H1 (cell line): ENCODE measurements around the gene RAPGEF1. TPM values are rescaled to one million over a fixed set of nuclear protein-coding genes. Genes with fewer than 3 reads are reported as not detected.

Experiments used
- CTCF ChIA-PET: fragments of 300-600 bp; sonication (Branson Sonifier 250); formaldehyde crosslinking; loops from one replicate; lab custom pipeline; 2021; ENCODE audit not compliant: partially characterized antibody; lab: Charles Lee
- POLR2A ChIA-PET: fragments of 300-600 bp; sonication (Branson Sonifier 250); formaldehyde crosslinking; loops from one replicate; lab custom pipeline; 2021; ENCODE audit warnings: inconsistent platforms; ENCODE audit not compliant: partially characterized antibody; lab: Charles Lee
- DNase-seq, 2 experiments: peaks; one replicate each; pipeline versions ENCODE4 v3.0.0 to v3.0.0-alpha.2; 2010 to 2022; ENCODE audit warnings: low spot score in 2 of 2, low read depth in 1 of 2, mixed read lengths in 1 of 2
- FAIRE-seq: peaks from 2 replicates; lab custom pipeline; 2011; peaks lifted over from hg19 to GRCh38; lab: Jason Lieb, UNC
- H2AFZ ChIP-seq: 2 replicates; pipeline ENCODE4 v1.8.1; 2012; ENCODE audit warnings: low read length, inconsistent platforms
- H2AK5ac ChIP-seq: 2 replicates; pipeline ENCODE4 v1.6.1; 2013; ENCODE audit warnings: low read depth, low read length
- H2BK120ac ChIP-seq: replicated peaks from 2 replicates; pipeline ENCODE3; 2013; ENCODE audit warnings: low read depth, low read length, inconsistent platforms
- H2BK12ac ChIP-seq: 2 replicates; pipeline ENCODE4 v1.6.1; 2013; ENCODE audit warnings: low read depth, low read length
- H2BK15ac ChIP-seq: 2 replicates; pipeline ENCODE4 v1.6.1; 2013; ENCODE audit warnings: low read length
- H2BK20ac ChIP-seq: 2 replicates; pipeline ENCODE4 v1.6.1; 2013; ENCODE audit warnings: low read length
- H2BK5ac ChIP-seq: 2 replicates; pipeline ENCODE4 v1.6.1; 2013; ENCODE audit warnings: low read depth, low read length
- H3K14ac ChIP-seq: 2 replicates; pipeline ENCODE4 v1.6.1; 2013; ENCODE audit warnings: inconsistent platforms; ENCODE audit not compliant: insufficient read length
- H3K18ac ChIP-seq: 2 replicates; pipeline ENCODE4 v1.6.1; 2013; ENCODE audit warnings: low read length; ENCODE audit errors: extremely low read depth
- H3K23ac ChIP-seq: 2 replicates; pipeline ENCODE4 v1.6.1; 2013; ENCODE audit warnings: inconsistent platforms; ENCODE audit not compliant: insufficient read length
- H3K23me2 ChIP-seq: 2 replicates; pipeline ENCODE4 v1.6.1; 2013; ENCODE audit warnings: low read depth, low read length
- H3K27ac ChIP-seq: 2 replicates; pipeline ENCODE4 v1.6.1; 2011; ENCODE audit warnings: low read depth, low read length, inconsistent platforms
- H3K27me3 ChIP-seq, 4 experiments: replicated peaks in 1 of 4; 1 replicate in 1 of 4; 2 replicates in 3 of 4; pipeline versions ENCODE4 v1.6.1 to v1.8.1; 2011 to 2013; ENCODE audit warnings: low read length in 3 of 4, mild to moderate bottlenecking in 3 of 4, inconsistent platforms in 2 of 4, mixed read lengths in 2 of 4, moderate library complexity in 1 of 4; ENCODE audit not compliant: control insufficient read depth in 3 of 4, insufficient read depth in 3 of 4; ENCODE audit errors: extremely low read depth in 1 of 4
- H3K36me3 ChIP-seq, 4 experiments: 2 replicates each; pipeline versions ENCODE4 v1.6.1 to v1.8.1; 2011 to 2013; ENCODE audit warnings: mild to moderate bottlenecking in 4 of 4, low read length in 3 of 4, moderate library complexity in 2 of 4, control low read depth in 1 of 4, inconsistent platforms in 1 of 4; ENCODE audit not compliant: insufficient read depth in 4 of 4, control insufficient read depth in 2 of 4
- H3K4ac ChIP-seq: replicated peaks from 2 replicates; pipeline ENCODE3; 2013; ENCODE audit warnings: low read length, low read depth, mixed read lengths, inconsistent platforms; ENCODE audit not compliant: insufficient read length
- H3K4me1 ChIP-seq, 4 experiments: replicated peaks in 1 of 4; 1 replicate in 1 of 4; 2 replicates in 3 of 4; pipeline versions ENCODE4 v1.6.1 to v1.8.1; 2011 to 2013; ENCODE audit warnings: low read length in 3 of 4, inconsistent platforms in 2 of 4, mixed read lengths in 1 of 4; ENCODE audit not compliant: insufficient read depth in 4 of 4, control insufficient read depth in 3 of 4
- H3K4me2 ChIP-seq, 2 experiments: 2 replicates each; pipeline versions ENCODE4 v1.6.1 to v1.8.1; 2011 to 2013; ENCODE audit warnings: low read depth in 2 of 2, low read length in 2 of 2, control low read depth in 1 of 2, inconsistent platforms in 1 of 2, mild to moderate bottlenecking in 1 of 2; ENCODE audit not compliant: insufficient read depth in 1 of 2
- H3K4me3 ChIP-seq, 4 experiments: fragments of 200-600, 300-600 bp in 1 of 4; sonication (generic), shearing (Covaris generic), sonication (Bioruptor Twin) in 1 of 4; 2 replicates each; pipeline versions ENCODE4 v1.5.1 to v1.8.1; 2011 to 2016; ENCODE audit warnings: low read length in 4 of 4, low read depth in 3 of 4, control low read depth in 2 of 4, inconsistent platforms in 2 of 4, mild to moderate bottlenecking in 2 of 4, mixed read lengths in 1 of 4, moderate library complexity in 1 of 4; ENCODE audit not compliant: insufficient read depth in 2 of 4; ENCODE audit errors: extremely low read depth in 1 of 4
- H3K56ac ChIP-seq: replicated peaks from 2 replicates; pipeline ENCODE3; 2013; ENCODE audit warnings: low read depth, mild to moderate bottlenecking, mixed read lengths, low read length, inconsistent platforms; ENCODE audit not compliant: insufficient read length
- H3K79me1 ChIP-seq: 2 replicates; pipeline ENCODE4 v1.6.1; 2013; ENCODE audit warnings: low read depth, low read length, control low read depth
- H3K79me2 ChIP-seq, 2 experiments: 2 replicates each; pipeline versions ENCODE4 v1.6.1 to v1.8.1; 2012 to 2013; ENCODE audit warnings: low read length in 2 of 2, mild to moderate bottlenecking in 2 of 2, inconsistent platforms in 1 of 2; ENCODE audit not compliant: insufficient read depth in 2 of 2, control insufficient read depth in 1 of 2
- H3K9ac ChIP-seq, 4 experiments: replicated peaks in 1 of 4; 1 replicate in 1 of 4; 2 replicates in 3 of 4; pipeline versions ENCODE4 v1.6.1 to v1.8.1; 2011 to 2013; ENCODE audit warnings: low read depth in 3 of 4, low read length in 3 of 4, control low read depth in 2 of 4, mild to moderate bottlenecking in 2 of 4, moderate library complexity in 2 of 4, inconsistent platforms in 1 of 4; ENCODE audit errors: extremely low read depth in 1 of 4
- H3K9me3 ChIP-seq, 2 experiments: 2 replicates each; pipeline versions ENCODE4 v1.6.1 to v1.8.1; 2012 to 2013; ENCODE audit warnings: mild to moderate bottlenecking in 2 of 2, moderate library complexity in 2 of 2, control low read depth in 1 of 2, inconsistent platforms in 1 of 2, low read depth in 1 of 2, low read length in 1 of 2, mixed read lengths in 1 of 2; ENCODE audit not compliant: insufficient read depth in 2 of 2
- H4K20me1 ChIP-seq, 2 experiments: replicated peaks in 1 of 2; 2 replicates each; pipeline versions ENCODE3 to v1.8.1; 2011 to 2013; ENCODE audit warnings: inconsistent platforms in 2 of 2, low read length in 2 of 2, mild to moderate bottlenecking in 1 of 2; ENCODE audit not compliant: insufficient read depth in 2 of 2, control insufficient read depth in 1 of 2
- H4K5ac ChIP-seq: 2 replicates; pipeline ENCODE4 v1.6.1; 2013; ENCODE audit warnings: low read length, low read depth, mixed read lengths, inconsistent platforms; ENCODE audit not compliant: insufficient read length
- H4K8ac ChIP-seq: 2 replicates; pipeline ENCODE4 v1.8.0; 2013; ENCODE audit warnings: mild to moderate bottlenecking, moderate library complexity, low read length, inconsistent platforms; ENCODE audit not compliant: insufficient read depth; ENCODE audit errors: extremely low read depth
- H4K91ac ChIP-seq: replicated peaks from 2 replicates; pipeline ENCODE3; 2013; ENCODE audit warnings: low read length, mixed read lengths, inconsistent platforms; ENCODE audit not compliant: insufficient read length
- BCL11A ChIP-seq, 2 experiments: IDR thresholded peaks; one replicate each; pipeline ENCODE4 v1.6.1; 2011; ENCODE audit warnings: low read depth in 2 of 2, low read length in 2 of 2, mild to moderate bottlenecking in 2 of 2
- HDAC2 ChIP-seq, 2 experiments: fragments of 300-600 bp in 1 of 2; sonication (generic) in 1 of 2; IDR thresholded peaks; 2 replicates each; pipeline ENCODE4 v1.6.1; 2011 to 2012; ENCODE audit warnings: low read depth in 2 of 2, low read length in 2 of 2, mild to moderate bottlenecking in 2 of 2, moderate library complexity in 2 of 2, borderline replicate concordance in 1 of 2, inconsistent platforms in 1 of 2
- SRF ChIP-seq: IDR thresholded peaks from 2 replicates; pipeline ENCODE4 v1.6.1; 2011; ENCODE audit warnings: mild to moderate bottlenecking, low read depth, low read length, moderate library complexity
- YY1 ChIP-seq: IDR thresholded peaks from 2 replicates; pipeline ENCODE4 v1.6.1; 2011; ENCODE audit warnings: low read depth, mild to moderate bottlenecking, low read length
- WGBS, 2 experiments: shearing (Covaris generic) in 1 of 2; methylation state at CpG; one replicate each; pipeline versions ENCODE4 v1.1.6 to v1.1.7; 2013 to 2015; ENCODE audit warnings: low lambda C conversion rate in 2 of 2, mixed read lengths in 2 of 2, inconsistent platforms in 1 of 2, low coverage in 1 of 2, missing lambda C conversion rate in 1 of 2; ENCODE audit not compliant: insufficient replicate concordance in 2 of 2, insufficient coverage in 1 of 2, insufficient read length in 1 of 2; ENCODE audit errors: extremely low coverage in 1 of 2, missing lambda C conversion rate in 1 of 2; 5-methylcytosine and 5-hydroxymethylcytosine counted together
- polyA plus RNA-seq, 7 experiments: library from polyadenylated mRNA; depleted of rRNA in 3 of 7; stranded (reverse) in 5 of 7; unstranded in 2 of 7; fragments of >200 nt in 5 of 7; fragments of 200-250 nt in 2 of 7; gene quantifications; 1 replicate in 5 of 7; 2 replicates in 1 of 7; 4 replicates in 1 of 7; pipeline versions ENCODE4 v1.2.1 to v1.2.3, GENCODE V29; 2011 to 2013; ENCODE audit warnings: missing spikeins in 2 of 7, mixed read lengths in 2 of 7
- total RNA-seq: library from RNA; stranded (reverse); fragmentation: NEBNext Ultra II Directional; extraction: Animal tissue kit (Norgen Biotek cat#: 25700); gene quantifications from 2 replicates; pipeline ENCODE4 v1.2.1, GENCODE V29; 2021

RAPGEF1 gene
- total and polyA plus RNA-seq, 2 of the 8 experiments (the other 6 are each of a cell fraction or from before 2014, with no cell fraction given), result 29.7 to 78.9 TPM

DNA sequence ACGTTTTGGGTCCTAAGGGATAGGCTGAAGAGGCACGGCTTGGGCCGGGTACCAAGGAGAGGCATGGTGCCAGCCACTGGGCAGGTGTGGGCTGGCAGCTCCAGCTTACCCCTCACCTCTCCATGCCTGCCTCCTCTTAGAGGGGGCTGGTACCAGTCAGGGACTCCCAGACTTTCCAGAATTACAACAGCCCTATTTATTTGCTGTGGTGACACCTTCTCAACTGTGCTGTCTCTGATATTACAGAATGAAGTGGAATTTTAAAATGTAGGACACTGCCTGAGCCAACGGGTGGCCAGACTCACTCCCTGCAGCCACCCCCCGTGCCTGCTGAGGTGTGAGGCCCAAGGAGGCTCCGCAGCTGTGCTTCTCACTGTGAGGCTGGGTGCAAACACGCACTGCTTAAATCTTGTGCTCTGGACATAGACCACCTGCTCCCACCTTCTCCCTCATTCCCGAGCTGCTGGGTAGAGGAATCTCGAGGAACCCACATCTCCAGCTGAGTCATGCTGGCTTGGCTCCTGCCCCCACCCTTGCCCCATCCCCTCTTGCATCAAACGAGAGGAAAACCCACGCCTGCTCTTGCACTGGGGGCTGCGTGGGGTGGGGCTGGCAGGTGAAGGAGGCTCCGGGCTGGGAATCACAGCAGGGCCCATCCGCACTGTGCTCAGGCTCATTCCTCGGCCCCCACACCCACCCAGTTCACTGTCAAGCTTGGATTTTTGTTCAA is 146.6 kb downstream of the RAPGEF1 start:
- no peak overlapping the region for H3K23ac ChIP-seq
- H2BK20ac ChIP-seq, result no peak overlapping the region
- no peaks in the 10 kb centered on the region for H3K4me1 ChIP-seq
- no peak overlapping the region for H4K91ac ChIP-seq
- ChIA-PET CTCF (interaction anchor here (0.9 to 5.8 kb wide), 6 partner anchors 84 to 161 kb away, joined by 3 to 82 read pairs (median 4); partner anchors contain the start of gene RAPGEF1), POLR2A (interaction anchor here (1.1 to 1.4 kb wide), 2 partner anchors 16 to 70 kb away, joined by 3 read pairs; no protein-coding TSS in a partner anchor)
- H2BK15ac ChIP-seq, result no peak overlapping the region
- H2AK5ac ChIP-seq, result no peak overlapping the region
- H3K4me3 ChIP-seq, result no peak overlapping the region
- WGBS, 2 experiments, result 90% methylated on average over 15 of the region's 15 CpGs; no CpG with 5 or more reads in 1 of the 2 experiments
- no peak for DNase-seq
- H3K27me3 ChIP-seq, result no peaks in the 10 kb centered on the region
- H2BK12ac ChIP-seq, result no peak overlapping the region
- H3K56ac ChIP-seq, result no peak overlapping the region
- no peak overlapping the region for H4K5ac ChIP-seq
- no peak overlapping the region for H3K14ac ChIP-seq
- H2AFZ ChIP-seq, result no peak overlapping the region
- H3K18ac ChIP-seq, result no peak overlapping the region
- H4K8ac ChIP-seq, result no peak overlapping the region
- peaks cover 2 to 5% of the 10 kb centered on the region in 2 experiments for H4K20me1 ChIP-seq
- no peaks in the 10 kb centered on the region for H3K79me1 ChIP-seq
- H3K36me3 ChIP-seq, result peaks cover 5 to 6% (median 5%) of the 10 kb centered on the region in 4 experiments; a peak in 7 of 8 replicates
- no peaks in the 10 kb centered on the region for H3K9me3 ChIP-seq
- H3K79me2 ChIP-seq, result no peaks in the 10 kb centered on the region
- no peak overlapping the region for H3K4ac ChIP-seq
- no peak overlapping the region for H3K9ac ChIP-seq
- no peak overlapping the region for H3K4me2 ChIP-seq
- no peaks in the 10 kb centered on the region for H3K23me2 ChIP-seq
- H2BK5ac ChIP-seq, result no peak overlapping the region
- no peak overlapping the region for H3K27ac ChIP-seq
- no peak overlapping the region for H2BK120ac ChIP-seq
- no peak for FAIRE-seq
- TF ChIP-seq HDAC2 (IDR thresholded peaks at IDR 0.05; ENCODE audit: borderline replicate concordance in 1 of 2, low read depth in 2 of 2, low read length in 2 of 2) (no peak), BCL11A (IDR thresholded peaks at IDR 0.05; ENCODE audit: low read depth in 2 of 2, low read length in 2 of 2) (no peak), YY1 (no peak), SRF (no peak)
